Lung (tissue), 12 donors: ENCODE results near the gene PPFIA2. TPM values are rescaled to one million over a fixed set of nuclear protein-coding genes. Genes with fewer than 3 reads are reported as not detected.

ENCODE experiments used
- ATAC-seq: fragments of 200-7000 bp; cut with Tn5 transposase; one replicate; pipeline ENCODE4 v1.9.1; 2020; ENCODE audit warnings: moderate number of reproducible peaks; ENCODE audit not compliant: insufficient read depth, low FRiP score
- DNase-seq, 3 donors: peaks; one replicate each; pipeline ENCODE4 v3.0.0-alpha.2; 2013 to 2017
- H3K27ac ChIP-seq, 2 donors: one replicate each; pipeline ENCODE4 v1.5.1; 2013; ENCODE audit warnings: mild to moderate bottlenecking in 2 of 2, moderate library complexity in 2 of 2, control low read depth in 1 of 2, inconsistent platforms in 1 of 2, low read depth in 1 of 2, low read length in 1 of 2
- H3K27me3 ChIP-seq, 3 donors: one replicate each; pipeline ENCODE4 v1.5.1; 2013; ENCODE audit warnings: low read length in 2 of 3; ENCODE audit not compliant: control insufficient read depth in 3 of 3, insufficient read depth in 3 of 3
- H3K36me3 ChIP-seq, 4 donors: one replicate each; pipeline ENCODE4 v1.5.1; 2013; ENCODE audit warnings: low read length in 4 of 4, mild to moderate bottlenecking in 1 of 4, moderate library complexity in 1 of 4; ENCODE audit not compliant: control insufficient read depth in 4 of 4, insufficient read depth in 4 of 4
- H3K4me1 ChIP-seq, 5 donors: one replicate each; pipeline ENCODE4 v1.5.1; 2013; ENCODE audit warnings: low read length in 5 of 5, mild to moderate bottlenecking in 2 of 5, moderate library complexity in 1 of 5; ENCODE audit not compliant: control insufficient read depth in 5 of 5, insufficient read depth in 5 of 5
- H3K4me3 ChIP-seq: one replicate; pipeline ENCODE4 v1.5.1; 2013; ENCODE audit warnings: mild to moderate bottlenecking, control low read depth, moderate library complexity
- H3K9ac ChIP-seq, 2 donors: one replicate each; pipeline ENCODE4 v1.5.1; 2013; ENCODE audit warnings: low read length in 2 of 2, control low read depth in 1 of 2; ENCODE audit not compliant: insufficient read depth in 1 of 2
- H3K9me3 ChIP-seq, 4 donors: one replicate each; pipeline ENCODE4 v1.5.1; 2013; ENCODE audit warnings: low read length in 3 of 4, mild to moderate bottlenecking in 1 of 4, moderate library complexity in 1 of 4; ENCODE audit not compliant: control insufficient read depth in 4 of 4, insufficient read depth in 3 of 4
- CTCF ChIP-seq: IDR thresholded peaks from 2 replicates; pipeline ENCODE4 v1.5.1; 2012; ENCODE audit warnings: mild to moderate bottlenecking; ENCODE audit errors: control extremely low read depth, extremely low read depth
- WGBS, 2 donors: extraction: QIAGEN DNeasy Blood & Tissue Kit; methylation state at CpG; one replicate each; pipeline ENCODE4 v1.1.7; 2013; 5-methylcytosine and 5-hydroxymethylcytosine counted together
- polyA plus RNA-seq, 2 donors: library from polyadenylated mRNA; stranded (reverse); fragments of 200-250 nt; gene quantifications; one replicate each; pipeline ENCODE4 v1.2.1, GENCODE V29; 2013
- total RNA-seq, 2 donors: library from RNA; depleted of rRNA in 1 of 2; stranded (reverse); fragments of >200 nt in 1 of 2; gene quantifications; one replicate each; pipeline ENCODE4 v1.2.1, GENCODE V29; 2014 to 2021
- donor health status: control.
- donor health status: control.
- donor health status: Bipolar disorder and iron deficiency.
- donor health status: healthy.
- donor health status: DM: yes; HTN: yes; CAD: no.

PPFIA2 gene
- total and polyA plus RNA-seq, 4 donors = 0.09 to 2.3 (median 0.89) TPM

- Histone ChIP-seq H3K9me3 (no peaks in the 10 kb centered on the region), H3K9ac (no peak overlapping the region), H3K36me3 (no peaks in the 10 kb centered on the region), H3K27me3 (no peaks in the 10 kb centered on the region), H3K4me1 (no peaks in the 10 kb centered on the region), H3K4me3 (no peak overlapping the region), H3K27ac (no peak overlapping the region)
- 68 to 70% methylated on average over 4 of the region's 4 CpGs for WGBS, 2 donors
- no peak for ATAC-seq
- no peak for TF ChIP-seq CTCF
- DNase-seq = no peak
Measured at GRCh38 chr12:81461163-81461562, 298.0 kb downstream of the PPFIA2 start.

GRCh38 chr12:81450920-81451739 is 308.0 kb downstream of the PPFIA2 start:
- no peak overlapping the region for H3K4me3 ChIP-seq
- DNase-seq (peak; percentile 45 to 80 (median 71)), ATAC-seq (no peak)
- peak; percentile 2 for TF ChIP-seq CTCF
- H3K9ac ChIP-seq = no peak overlapping the region
- H3K36me3 ChIP-seq = no peaks in the 10 kb centered on the region
- H3K9me3 ChIP-seq = no peaks in the 10 kb centered on the region
- no peaks in the 10 kb centered on the region for H3K27me3 ChIP-seq
- H3K27ac ChIP-seq = no peak overlapping the region
- WGBS, 2 donors = 26 to 38% methylated on average over 5 of the region's 5 CpGs
- H3K4me1 ChIP-seq = no peaks in the 10 kb centered on the region

GRCh38 chr12:81441629-81442028 is 317.5 kb downstream of the PPFIA2 start:
- no peak for TF ChIP-seq CTCF
- 83 to 87% methylated on average over 6 of the region's 6 CpGs for WGBS, 2 donors
- no peaks in the 10 kb centered on the region for H3K27me3 ChIP-seq
- ATAC-seq = no peak
- H3K4me3 ChIP-seq = no peak overlapping the region
- no peak overlapping the region for H3K9ac ChIP-seq
- H3K27ac ChIP-seq = no peak overlapping the region
- no peak for DNase-seq
- no peaks in the 10 kb centered on the region for H3K36me3 ChIP-seq
- no peaks in the 10 kb centered on the region for H3K4me1 ChIP-seq
- H3K9me3 ChIP-seq = no peaks in the 10 kb centered on the region
